Measurements from ENCODE around the gene KIF18B.

KIF18B gene

DNA sequence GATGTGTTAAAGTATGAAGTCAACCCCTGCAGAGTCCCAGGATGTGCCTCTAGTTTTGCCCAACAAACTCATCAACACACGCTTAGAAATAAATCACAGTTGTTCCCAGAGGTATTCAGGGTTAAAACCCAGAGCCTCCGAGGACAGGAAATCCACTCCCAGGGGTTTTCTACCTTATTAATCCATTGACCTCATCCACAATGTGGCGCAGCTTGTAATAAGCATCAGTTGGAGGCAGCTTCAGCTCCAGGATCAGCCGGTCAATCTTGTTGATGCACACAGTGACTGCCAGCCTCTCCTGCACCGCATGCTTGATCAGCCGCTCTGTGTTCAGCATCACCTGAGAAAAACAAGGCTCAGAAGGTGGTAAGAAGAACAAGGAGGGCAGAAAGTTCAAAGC is 71.8 kb downstream of the KIF18B start:
- no peak for DNase-seq (ENCODE audit: low read depth)
